Stimulated activated CD4-positive, alpha-beta T cell treated with anti-CD3 and anti-CD28 coated beads, Interleukin-4, amount 100 ng/mL, for 24 hours (primary cell): ENCODE data around the gene ASTN2.

Experiments
- DNase-seq: peaks from one replicate; pipeline ENCODE4 v3.0.0-alpha.2; 2020

ASTN2 gene

GRCh38 chr9:117414906-117415331 lies at the start of gene ASTN2:
TSS of gene ASTN2 (minus strand) at chr9:117415057. CDS start at chr9:117414938, 119 bp downstream.
- no peak for DNase-seq

- no peak for DNase-seq
These were observed 48.0 kb upstream of the ASTN2 start for GRCh38 chr9:117462861-117463260.

GRCh38 chr9:117461386-117461785 lies 46.5 kb upstream of the ASTN2 start:
- DNase-seq = no peak

- DNase-seq = no peak
These were observed 45.9 kb upstream of the ASTN2 start for GRCh38 chr9:117460743-117461142.

- no peak for DNase-seq
These were observed 45.1 kb upstream of the ASTN2 start for GRCh38 chr9:117459913-117460312.

- no peak for DNase-seq
These were observed 43.2 kb upstream of the ASTN2 start for GRCh38 chr9:117458066-117458465.

- DNase-seq = no peak
These were observed 39.9 kb upstream of the ASTN2 start for GRCh38 chr9:117454711-117455110.

- no peak for DNase-seq
These were observed 38.9 kb upstream of the ASTN2 start for GRCh38 chr9:117453737-117454136.

- DNase-seq = no peak
These were observed 36.5 kb upstream of the ASTN2 start for GRCh38 chr9:117451311-117451710.

- DNase-seq = no peak
These were observed 33.2 kb upstream of the ASTN2 start for GRCh38 chr9:117448066-117448465.

GRCh38 chr9:117445631-117446030 lies 30.8 kb upstream of the ASTN2 start:
- DNase-seq = no peak

- DNase-seq = no peak
These were observed 29.6 kb upstream of the ASTN2 start for GRCh38 chr9:117444501-117444900.

GRCh38 chr9:117437283-117437682 lies 22.4 kb upstream of the ASTN2 start:
- DNase-seq = no peak

GRCh38 chr9:117435630-117436261 lies 20.9 kb upstream of the ASTN2 start:
- no peak for DNase-seq

GRCh38 chr9:117434566-117434965 lies 19.7 kb upstream of the ASTN2 start:
- DNase-seq = no peak

GRCh38 chr9:117430813-117431212 lies 16.0 kb upstream of the ASTN2 start:
- no peak for DNase-seq

- no peak for DNase-seq
These were observed 12.6 kb upstream of the ASTN2 start for GRCh38 chr9:117427357-117427913.

- DNase-seq = no peak
These were observed 10.7 kb upstream of the ASTN2 start for GRCh38 chr9:117425566-117425965.

- DNase-seq = no peak
These were observed 9.4 kb upstream of the ASTN2 start for GRCh38 chr9:117424291-117424690.

- DNase-seq = no peak
These were observed 3.3 kb upstream of the ASTN2 start for GRCh38 chr9:117418111-117418510.

GRCh38 chr9:117416856-117417255 lies 2.0 kb upstream of the ASTN2 start:
- DNase-seq = no peak

GRCh38 chr9:117415358-117415914 lies 579 bp upstream of the ASTN2 start:
- no peak for DNase-seq

GRCh38 chr9:117414220-117414905 lies 494 bp downstream of the ASTN2 start:
- no peak for DNase-seq
